Measurements from ENCODE around the gene MXRA7. TPM values are rescaled to one million over a fixed set of nuclear protein-coding genes. Genes with fewer than 3 reads are reported as not detected.

MXRA7 gene
- polyA plus RNA-seq, 1 of the 3 experiments (the other 2 are of a cell fraction), result 154 TPM

GRCh38 chr17:76654408-76654807 lies 56.4 kb downstream of the MXRA7 start:
- DNase-seq, result no peak
- no peak overlapping the region for H3K4me3 ChIP-seq (ENCODE audit: low read depth in 2 of 2, low read length in 1 of 2)
- H3K9me2 ChIP-seq, result no peaks in the 10 kb centered on the region
- CTCF ChIA-PET, result interaction anchor here (0.8 to 2.1 kb wide), 4 partner anchors 9 to 132 kb away, joined by 3 to 7 read pairs (median 4); no protein-coding TSS in a partner anchor
- H3K4me1 ChIP-seq (ENCODE audit: control insufficient read depth in 1 of 2, insufficient read depth in 2 of 2, low read depth in 1 of 2, low read length in 1 of 2), result peaks cover 0 to 1% of the 10 kb centered on the region in 2 experiments; a peak in 1 of 4 replicates
- H3K27ac ChIP-seq (ENCODE audit: low read depth in 2 of 2, low read length in 1 of 2), result no peak overlapping the region
- 93% methylated on average over 1 of the region's 1 CpG for WGBS (ENCODE audit: low lambda C conversion rate)
- no peak overlapping the region for H3K9ac ChIP-seq
- POLR2A ChIA-PET, result no interaction called here
- H3K36me3 ChIP-seq (replicated peaks in 1 of 2; ENCODE audit: control insufficient read depth in 1 of 2, insufficient read depth in 2 of 2, low read length in 1 of 2), result no peaks in the 10 kb centered on the region
- TF ChIP-seq, protein P1, sequence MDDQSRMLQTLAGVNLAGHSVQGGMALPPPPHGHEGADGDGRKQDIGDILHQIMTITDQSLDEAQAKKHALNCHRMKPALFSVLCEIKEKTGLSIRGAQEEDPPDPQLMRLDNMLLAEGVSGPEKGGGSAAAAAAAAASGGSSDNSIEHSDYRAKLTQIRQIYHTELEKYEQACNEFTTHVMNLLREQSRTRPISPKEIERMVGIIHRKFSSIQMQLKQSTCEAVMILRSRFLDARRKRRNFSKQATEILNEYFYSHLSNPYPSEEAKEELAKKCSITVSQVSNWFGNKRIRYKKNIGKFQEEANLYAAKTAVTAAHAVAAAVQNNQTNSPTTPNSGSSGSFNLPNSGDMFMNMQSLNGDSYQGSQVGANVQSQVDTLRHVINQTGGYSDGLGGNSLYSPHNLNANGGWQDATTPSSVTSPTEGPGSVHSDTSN (IDR thresholded peaks at IDR 0.05), result peak; percentile 67
- no peak for TF ChIP-seq TAF1 (IDR thresholded peaks at IDR 0.05; ENCODE audit: borderline replicate concordance, low read depth, low read length)
- peak; percentile 61 for TF ChIP-seq TCF12 (IDR thresholded peaks at IDR 0.05)
- no peak overlapping the region for H3K4me2 ChIP-seq
- H3K9me3 ChIP-seq, result peaks cover 13% of the 10 kb centered on the region; the same call in 1 of the 2 replicates
- H4K20me1 ChIP-seq (ENCODE audit: insufficient read depth), result no peaks in the 10 kb centered on the region
- no peak overlapping the region for H2AFZ ChIP-seq (ENCODE audit: low read depth)
- no peaks in the 10 kb centered on the region for H3F3A ChIP-seq (replicated peaks; ENCODE audit: insufficient read depth)
- no peaks in the 10 kb centered on the region for H3K27me3 ChIP-seq (ENCODE audit: insufficient read depth)
- H3K79me2 ChIP-seq (ENCODE audit: insufficient read depth), result no peaks in the 10 kb centered on the region

DNA sequence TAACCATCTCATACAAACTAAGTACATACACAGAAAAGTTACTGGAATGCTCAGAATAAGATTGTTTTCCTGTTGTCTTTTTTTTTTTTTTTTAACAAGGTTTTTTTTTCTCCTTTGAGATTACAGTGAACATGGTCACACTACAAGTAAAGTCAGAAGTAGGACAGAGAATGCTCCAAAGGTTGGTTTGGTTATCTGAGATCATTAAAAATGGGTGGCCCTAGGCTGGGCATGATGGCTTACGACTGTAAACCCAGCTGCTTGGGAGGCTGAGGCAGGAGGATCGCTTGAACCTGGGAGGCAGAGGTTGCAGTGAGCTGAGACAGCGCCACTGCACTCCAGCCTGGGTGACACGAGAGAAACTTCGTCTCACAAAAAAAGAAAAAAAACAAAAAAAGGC lies 60.3 kb downstream of the MXRA7 start:
- Histone ChIP-seq H3K79me2 (ENCODE audit: insufficient read depth) (no peaks in the 10 kb centered on the region), H3K27ac (ENCODE audit: low read depth in 2 of 2, low read length in 1 of 2) (no peak overlapping the region), H3K9me3 (peaks cover 13% of the 10 kb centered on the region; the same call in 1 of the 2 replicates), H3K4me2 (no peak overlapping the region), H3F3A (replicated peaks; ENCODE audit: insufficient read depth) (no peaks in the 10 kb centered on the region), H3K9me2 (no peaks in the 10 kb centered on the region), H3K36me3 (replicated peaks in 1 of 2; ENCODE audit: control insufficient read depth in 1 of 2, insufficient read depth in 2 of 2, low read length in 1 of 2) (no peaks in the 10 kb centered on the region), H4K20me1 (ENCODE audit: insufficient read depth) (no peaks in the 10 kb centered on the region), H3K9ac (no peak overlapping the region), H3K4me1 (ENCODE audit: control insufficient read depth in 1 of 2, insufficient read depth in 2 of 2, low read depth in 1 of 2, low read length in 1 of 2) (no peaks in the 10 kb centered on the region), H2AFZ (ENCODE audit: low read depth) (no peak overlapping the region), H3K27me3 (ENCODE audit: insufficient read depth) (no peaks in the 10 kb centered on the region), H3K4me3 (ENCODE audit: low read depth in 2 of 2, low read length in 1 of 2) (no peak overlapping the region)
- DNase-seq, result no peak
- TF ChIP-seq SMC3 (IDR thresholded peaks at IDR 0.05; ENCODE audit: low read depth, low read length), result no peak
- no peak for TF ChIP-seq SIN3A (IDR thresholded peaks at IDR 0.05; ENCODE audit: borderline replicate concordance, low read depth, low read length)
- no peak for TF ChIP-seq MXI1 (IDR thresholded peaks at IDR 0.05; ENCODE audit: low read depth, low read length)
- TF ChIP-seq TEAD4 (IDR thresholded peaks at IDR 0.05; ENCODE audit: borderline replicate concordance, insufficient read depth), result no peak
- TF ChIP-seq, protein P2, sequence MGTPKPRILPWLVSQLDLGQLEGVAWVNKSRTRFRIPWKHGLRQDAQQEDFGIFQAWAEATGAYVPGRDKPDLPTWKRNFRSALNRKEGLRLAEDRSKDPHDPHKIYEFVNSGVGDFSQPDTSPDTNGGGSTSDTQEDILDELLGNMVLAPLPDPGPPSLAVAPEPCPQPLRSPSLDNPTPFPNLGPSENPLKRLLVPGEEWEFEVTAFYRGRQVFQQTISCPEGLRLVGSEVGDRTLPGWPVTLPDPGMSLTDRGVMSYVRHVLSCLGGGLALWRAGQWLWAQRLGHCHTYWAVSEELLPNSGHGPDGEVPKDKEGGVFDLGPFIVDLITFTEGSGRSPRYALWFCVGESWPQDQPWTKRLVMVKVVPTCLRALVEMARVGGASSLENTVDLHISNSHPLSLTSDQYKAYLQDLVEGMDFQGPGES (IDR thresholded peaks at IDR 0.05; ENCODE audit: low read depth, low read length), result no peak
- no peak for TF ChIP-seq FOXM1 (IDR thresholded peaks at IDR 0.05; ENCODE audit: low read depth)
- no peak for TF ChIP-seq FOXJ3 (CRISPR knock-in tag; IDR thresholded peaks at IDR 0.05)
- TF ChIP-seq EP300 (IDR thresholded peaks at IDR 0.05; ENCODE audit: borderline replicate concordance in 1 of 2, low read depth in 1 of 2, low read length in 1 of 2), result no peak
- WGBS (ENCODE audit: low lambda C conversion rate), result 74% methylated on average over 5 of the region's 5 CpGs
- ChIA-PET CTCF (no interaction called here), POLR2A (no interaction called here)

Measured in SK-N-SH (cell line).